ENCODE data around the gene TLCD5.
A peak's percentile ranks its signal among the peaks of the same experiment; 100 is the strongest.

Gene TLCD5

DNA sequence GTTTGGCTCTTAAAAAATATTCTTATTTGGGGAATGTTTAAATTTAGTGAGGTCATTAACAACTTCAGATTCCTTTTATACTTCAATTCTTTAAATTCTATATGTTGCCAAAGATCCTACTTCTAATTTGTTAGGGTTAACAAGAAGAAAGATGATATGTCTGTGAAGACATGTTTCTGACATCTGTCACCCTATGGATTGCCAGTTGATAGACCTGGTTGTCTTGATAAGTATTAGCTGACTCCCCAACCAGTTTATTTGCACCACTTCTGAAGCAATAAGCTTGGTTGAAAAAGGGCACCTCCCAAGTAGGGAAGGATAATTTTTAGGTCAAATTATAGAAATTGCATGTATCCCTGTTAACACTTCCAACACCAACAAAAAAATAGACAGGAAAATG lies 40.4 kb downstream of the TLCD5 start:
- Histone ChIP-seq H3K4me3 (no peak overlapping the region), H3K4me1 (peaks cover 0 to 51% (median 9%) of the 10 kb centered on the region in 4 donors), H3K9me3 (no peaks in the 10 kb centered on the region), H3K27ac (no peak overlapping the region), H3K36me3 (no peaks in the 10 kb centered on the region), H3K27me3 (no peaks in the 10 kb centered on the region)
- TF ChIP-seq, protein P1, sequence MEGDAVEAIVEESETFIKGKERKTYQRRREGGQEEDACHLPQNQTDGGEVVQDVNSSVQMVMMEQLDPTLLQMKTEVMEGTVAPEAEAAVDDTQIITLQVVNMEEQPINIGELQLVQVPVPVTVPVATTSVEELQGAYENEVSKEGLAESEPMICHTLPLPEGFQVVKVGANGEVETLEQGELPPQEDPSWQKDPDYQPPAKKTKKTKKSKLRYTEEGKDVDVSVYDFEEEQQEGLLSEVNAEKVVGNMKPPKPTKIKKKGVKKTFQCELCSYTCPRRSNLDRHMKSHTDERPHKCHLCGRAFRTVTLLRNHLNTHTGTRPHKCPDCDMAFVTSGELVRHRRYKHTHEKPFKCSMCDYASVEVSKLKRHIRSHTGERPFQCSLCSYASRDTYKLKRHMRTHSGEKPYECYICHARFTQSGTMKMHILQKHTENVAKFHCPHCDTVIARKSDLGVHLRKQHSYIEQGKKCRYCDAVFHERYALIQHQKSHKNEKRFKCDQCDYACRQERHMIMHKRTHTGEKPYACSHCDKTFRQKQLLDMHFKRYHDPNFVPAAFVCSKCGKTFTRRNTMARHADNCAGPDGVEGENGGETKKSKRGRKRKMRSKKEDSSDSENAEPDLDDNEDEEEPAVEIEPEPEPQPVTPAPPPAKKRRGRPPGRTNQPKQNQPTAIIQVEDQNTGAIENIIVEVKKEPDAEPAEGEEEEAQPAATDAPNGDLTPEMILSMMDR (IDR thresholded peaks at IDR 0.05), result no peak
- DNase-seq, result no peak
- intact Hi-C loops (cut with DNase I; ENCODE audit: low total_unique reads), result no loop called here

DNA sequence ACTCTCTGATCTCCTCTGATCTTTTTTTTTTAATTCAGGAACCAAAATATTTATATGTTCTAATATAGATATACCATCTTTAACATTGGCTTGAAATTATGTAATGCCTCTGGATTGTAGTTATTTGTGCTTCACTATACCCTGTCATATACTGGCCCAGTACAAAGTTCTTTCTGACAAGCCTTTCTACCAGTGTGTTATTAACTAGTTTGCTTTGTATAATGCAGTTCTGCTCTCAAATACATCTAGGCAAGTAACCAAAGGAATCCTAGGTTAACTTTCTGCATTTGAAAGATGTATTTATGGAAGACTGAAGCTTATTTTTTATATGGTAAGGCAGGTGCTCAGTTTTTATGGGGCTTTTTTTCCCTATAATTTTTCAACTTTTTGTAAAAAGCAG lies 47.2 kb downstream of the TLCD5 start:
- intact Hi-C loops (cut with DNase I; ENCODE audit: low total_unique reads), result no loop called here
- no peak for DNase-seq
- H3K9me3 ChIP-seq, result no peaks in the 10 kb centered on the region
- no peak overlapping the region for H3K4me3 ChIP-seq
- no peaks in the 10 kb centered on the region for H3K27me3 ChIP-seq
- no peaks in the 10 kb centered on the region for H3K36me3 ChIP-seq
- TF ChIP-seq, protein P1 (IDR thresholded peaks at IDR 0.05), result no peak
- H3K27ac ChIP-seq, result peak overlapping the region in 1 of 2 donors; percentile 20
- peaks cover 0 to 52% (median 3%) of the 10 kb centered on the region in 4 donors for H3K4me1 ChIP-seq

DNA sequence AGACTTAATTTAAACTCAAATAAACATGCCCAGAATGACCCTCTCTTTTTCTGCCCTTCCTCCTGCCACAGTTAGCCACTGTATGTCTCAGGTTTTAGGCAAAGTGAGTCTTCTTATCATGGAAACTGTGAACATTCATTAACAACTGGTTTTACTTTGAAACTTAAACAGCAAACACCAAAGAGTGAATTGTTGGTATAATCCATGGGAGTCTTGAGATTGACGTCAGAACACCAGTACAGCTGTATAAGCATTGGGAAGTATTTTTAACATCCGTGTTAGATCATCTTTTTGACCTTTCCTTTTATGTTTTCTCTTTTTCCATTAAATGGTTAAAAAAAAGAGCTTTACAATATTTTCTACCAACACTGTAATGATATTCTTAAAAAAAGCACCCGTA lies 50.0 kb downstream of the TLCD5 start:
- intact Hi-C loops (cut with DNase I; ENCODE audit: low total_unique reads), result no loop called here
- TF ChIP-seq, protein P1 (IDR thresholded peaks at IDR 0.05), result no peak
- Histone ChIP-seq H3K4me3 (no peak overlapping the region), H3K27ac (no peak overlapping the region), H3K4me1 (peaks cover 0 to 60% (median 3%) of the 10 kb centered on the region in 4 donors), H3K27me3 (no peaks in the 10 kb centered on the region), H3K36me3 (no peaks in the 10 kb centered on the region), H3K9me3 (no peaks in the 10 kb centered on the region)
- DNase-seq, result no peak

DNA sequence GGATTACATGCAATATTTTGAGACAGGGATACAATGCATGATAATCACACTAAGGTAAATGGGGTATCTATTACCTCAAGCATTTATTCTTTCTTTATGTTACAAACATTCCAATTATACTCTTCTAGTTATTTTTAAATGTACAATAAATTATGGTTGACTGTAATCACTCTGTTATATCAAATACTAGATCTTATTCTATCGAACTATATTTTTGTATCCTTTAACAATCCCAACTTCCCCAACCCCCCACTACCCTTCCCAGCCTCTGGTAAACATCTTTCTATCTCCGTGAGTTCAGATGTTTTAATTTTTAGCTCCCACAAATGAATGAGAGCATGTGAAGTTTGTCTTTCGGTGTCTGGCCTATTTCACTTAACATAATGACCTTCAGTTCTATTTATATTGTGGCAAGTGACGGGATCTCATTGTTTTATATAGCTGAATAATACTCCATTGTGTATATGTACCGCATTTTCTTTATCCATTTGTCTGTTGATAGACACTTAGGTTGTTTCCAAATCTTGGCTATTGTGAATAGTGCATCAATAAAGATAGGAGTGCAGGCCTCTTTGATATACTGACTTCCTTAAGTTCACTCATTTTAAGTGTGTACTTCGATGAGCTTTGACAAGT lies 51.6 kb downstream of the TLCD5 start:
- Histone ChIP-seq H3K4me3 (no peak overlapping the region), H3K27ac (no peak overlapping the region), H3K9me3 (no peaks in the 10 kb centered on the region), H3K27me3 (no peaks in the 10 kb centered on the region), H3K4me1 (peaks cover 0 to 61% (median 7%) of the 10 kb centered on the region in 4 donors), H3K36me3 (no peaks in the 10 kb centered on the region)
- intact Hi-C loops (cut with DNase I; ENCODE audit: low total_unique reads), result no loop called here
- DNase-seq, result no peak
- TF ChIP-seq, protein P1 (IDR thresholded peaks at IDR 0.05), result no peak

DNA sequence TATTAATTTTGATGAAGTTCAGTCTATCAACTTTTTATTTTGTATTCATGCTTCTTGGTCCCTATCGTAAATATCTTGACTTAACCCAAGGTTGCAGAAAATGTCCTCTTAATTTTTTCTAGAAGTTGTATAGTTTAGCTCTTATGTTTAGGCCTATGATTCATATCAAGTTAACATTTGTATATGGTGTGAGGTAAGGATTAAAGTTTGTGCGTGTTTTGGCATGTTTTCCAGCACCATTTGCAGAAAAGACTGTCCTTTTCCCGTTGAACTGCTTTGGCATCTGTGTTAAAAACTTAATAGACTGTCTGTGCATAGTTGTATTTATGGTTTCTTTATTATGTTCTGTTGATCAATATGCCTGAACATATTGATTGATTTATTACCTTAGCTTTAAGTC lies 53.4 kb downstream of the TLCD5 start:
- H3K4me1 ChIP-seq, result peaks cover 0 to 59% (median 6%) of the 10 kb centered on the region in 4 donors
- H3K36me3 ChIP-seq, result no peaks in the 10 kb centered on the region
- no peaks in the 10 kb centered on the region for H3K9me3 ChIP-seq
- intact Hi-C loops (cut with DNase I; ENCODE audit: low total_unique reads), result no loop called here
- H3K4me3 ChIP-seq, result no peak overlapping the region
- DNase-seq, result no peak
- H3K27ac ChIP-seq, result no peak overlapping the region
- TF ChIP-seq, protein P1 (IDR thresholded peaks at IDR 0.05), result no peak
- no peaks in the 10 kb centered on the region for H3K27me3 ChIP-seq

DNA sequence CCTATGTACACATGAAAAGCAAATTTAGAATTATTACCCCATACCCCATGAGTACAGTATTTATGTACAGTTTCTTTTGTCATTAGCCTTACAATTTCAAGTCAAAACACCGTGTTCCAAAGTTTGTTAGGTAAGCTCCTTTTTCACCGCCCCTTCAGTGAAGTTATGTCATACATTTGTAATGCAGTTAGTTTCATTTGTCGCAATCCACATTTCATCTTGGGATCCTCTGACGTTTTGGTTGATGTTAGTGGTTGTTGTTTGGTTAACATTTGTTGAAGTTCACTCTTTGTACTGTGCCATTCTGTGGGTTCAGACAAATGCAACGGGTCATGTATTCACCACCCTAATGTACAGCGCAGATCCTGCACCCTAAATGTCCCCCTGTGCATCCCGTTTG lies 56.3 kb downstream of the TLCD5 start:
- DNase-seq, result no peak
- intact Hi-C loops (cut with DNase I; ENCODE audit: low total_unique reads), result no loop called here
- no peaks in the 10 kb centered on the region for H3K27me3 ChIP-seq
- TF ChIP-seq, protein P1 (IDR thresholded peaks at IDR 0.05), result no peak
- no peaks in the 10 kb centered on the region for H3K36me3 ChIP-seq
- H3K9me3 ChIP-seq, result no peaks in the 10 kb centered on the region
- no peak overlapping the region for H3K27ac ChIP-seq
- H3K4me3 ChIP-seq, result no peak overlapping the region
- H3K4me1 ChIP-seq, result peaks cover 0 to 73% (median 25%) of the 10 kb centered on the region in 4 donors
